Lower leg skin (tissue), 4 donors: ENCODE data around the gene CFAP73. TPM values are rescaled to one million over a fixed set of nuclear protein-coding genes. Genes with fewer than 3 reads are reported as not detected.

Experiments used
- DNase-seq, 2 donors: peaks; one replicate each; pipeline ENCODE4 v3.0.0-alpha.2; 2019; ENCODE audit warnings: low spot score in 2 of 2
- H3K4me3 ChIP-seq: fragments of 200-600 bp; sonication (generic); 2 replicates; pipeline ENCODE4 v1.5.1; 2017; ENCODE audit warnings: mild to moderate bottlenecking, low read depth; ENCODE audit not compliant: poor library complexity, severe bottlenecking
- CTCF ChIP-seq, 3 donors: fragments of 450-650 bp; IDR thresholded peaks; one replicate each; pipeline ENCODE4 v1.5.1; 2016; ENCODE audit warnings: antibody characterized with exemption in 3 of 3, mild to moderate bottlenecking in 3 of 3, moderate library complexity in 2 of 3
- POLR2A ChIP-seq, 2 donors: fragments of 450-650 bp; IDR thresholded peaks; one replicate each; pipeline ENCODE4 v1.6.1; 2016 to 2017; ENCODE audit warnings: antibody characterized with exemption in 2 of 2, mild to moderate bottlenecking in 1 of 2, moderate library complexity in 1 of 2
- WGBS, 2 donors: methylation state at CpG; one replicate each; pipeline ENCODE4 v1.1.5; 2018; 5-methylcytosine and 5-hydroxymethylcytosine counted together
- intact Hi-C: fragments of 100-400 bp; cut with DNase I; formaldehyde crosslinking; loops from one replicate; pipeline ENCODE4 v1.15.0; 2023; ENCODE audit warnings: low total_unique reads
- total RNA-seq, 4 donors: library from RNA; depleted of rRNA; stranded (reverse); fragments of >200 nt; gene quantifications; one replicate each; pipeline ENCODE4 v1.1.0, GENCODE V29; 2016

The CFAP73 gene
- total RNA-seq, 4 donors from 2014 or later: 0.38 to 4.3 (median 1.9) TPM; not detected in 1

- TF ChIP-seq POLR2A (IDR thresholded peaks at IDR 0.05): no peak
- no peak for TF ChIP-seq CTCF (IDR thresholded peaks at IDR 0.05)
- no peak for DNase-seq
- H3K4me3 ChIP-seq: no peak overlapping the region
- intact Hi-C loops: no loop called here
- 66 to 67% methylated on average over 7 of the region's 7 CpGs for WGBS, 2 donors
Measured at GRCh38 chr12:113109872-113110599, 39.5 kb upstream of the CFAP73 start.

- no peak for DNase-seq
- intact Hi-C loops: no loop called here
- no peak overlapping the region for H3K4me3 ChIP-seq
- 85% methylated on average over 3 of the region's 3 CpGs for WGBS, 2 donors
- TF ChIP-seq CTCF (IDR thresholded peaks at IDR 0.05) (no peak), POLR2A (IDR thresholded peaks at IDR 0.05) (no peak)
Measured at GRCh38 chr12:113111247-113111646, 38.3 kb upstream of the CFAP73 start.

- intact Hi-C loops: no loop called here
- 56 to 67% methylated on average over 39 of the region's 39 CpGs for WGBS, 2 donors
- no peak overlapping the region for H3K4me3 ChIP-seq
Measured at GRCh38 chr12:113112043-113112899, 37.3 kb upstream of the CFAP73 start.

GRCh38 chr12:113113397-113113796, 36.1 kb upstream of the CFAP73 start:
- TF ChIP-seq CTCF (IDR thresholded peaks at IDR 0.05) (no peak), POLR2A (IDR thresholded peaks at IDR 0.05) (no peak)
- 78 to 92% methylated on average over 2 of the region's 2 CpGs for WGBS, 2 donors
- no peak for DNase-seq
- no peak overlapping the region for H3K4me3 ChIP-seq
- intact Hi-C loops: no loop called here

More at GRCh38 chr12:113112043-113112899, 37.3 kb upstream of the CFAP73 start:
- DNase-seq: no peak
- TF ChIP-seq POLR2A (IDR thresholded peaks at IDR 0.05): no peak
- no peak for TF ChIP-seq CTCF (IDR thresholded peaks at IDR 0.05)

GRCh38 chr12:113114447-113115178, 34.9 kb upstream of the CFAP73 start:
- 83 to 85% methylated on average over 16 to 19 of the region's 19 CpGs for WGBS, 2 donors

More at GRCh38 chr12:113114447-113115178, 34.9 kb upstream of the CFAP73 start:
- TF ChIP-seq CTCF (IDR thresholded peaks at IDR 0.05) (no peak), POLR2A (IDR thresholded peaks at IDR 0.05) (no peak)
- DNase-seq: no peak
- intact Hi-C loops: no loop called here
- no peak overlapping the region for H3K4me3 ChIP-seq
